Parathyroid adenoma (tissue), 2 donors: Measurements from ENCODE around the gene COMMD7.

Source experiments
- H2AFZ ChIP-seq: fragments of 300-600 bp; sonication (generic); one replicate; pipeline ENCODE4 v1.7.0; 2017; ENCODE audit warnings: antibody characterized with exemption, mild to moderate bottlenecking
- H3K27ac ChIP-seq: fragments of 300-600 bp; sonication (generic); one replicate; pipeline ENCODE4 v1.7.0; 2017
- H3K27me3 ChIP-seq: fragments of 300-600 bp; sonication (generic); one replicate; pipeline ENCODE4 v1.7.0; 2017; ENCODE audit warnings: low read length; ENCODE audit not compliant: control insufficient read depth, insufficient read depth
- H3K36me3 ChIP-seq: fragments of 300-600 bp; sonication (generic); one replicate; pipeline ENCODE4 v1.7.0; 2017; ENCODE audit warnings: low read length; ENCODE audit not compliant: control insufficient read depth, insufficient read depth
- H3K4me1 ChIP-seq: fragments of 300-600 bp; sonication (generic); one replicate; pipeline ENCODE4 v1.7.0; 2017; ENCODE audit warnings: control low read depth
- H3K4me2 ChIP-seq: fragments of 300-600 bp; sonication (generic); one replicate; pipeline ENCODE4 v1.7.0; 2017; ENCODE audit warnings: low read length
- H3K4me3 ChIP-seq: fragments of 300-600 bp; sonication (generic); one replicate; pipeline ENCODE4 v1.7.0; 2017; ENCODE audit warnings: low read depth, low read length
- H3K79me2 ChIP-seq: fragments of 300-600 bp; sonication (generic); one replicate; pipeline ENCODE4 v1.7.0; 2017; ENCODE audit warnings: control low read depth
- H3K9ac ChIP-seq: fragments of 300-600 bp; sonication (generic); one replicate; pipeline ENCODE4 v1.7.0; 2017; ENCODE audit warnings: mild to moderate bottlenecking
- H3K9me3 ChIP-seq: fragments of 300-600 bp; sonication (generic); one replicate; pipeline ENCODE4 v1.7.0; 2017; ENCODE audit warnings: low read length; ENCODE audit not compliant: control insufficient read depth
- CTCF ChIP-seq: fragments of 300-600 bp; sonication (generic); IDR thresholded peaks from one replicate; pipeline ENCODE4 v1.7.0; 2017; ENCODE audit warnings: antibody characterized with exemption, mild to moderate bottlenecking
- donor health status: primary hyperparathyroidism.

COMMD7 gene

GRCh38 chr20:32664012-32664677 is 79.1 kb downstream of the COMMD7 start:
- no peak for TF ChIP-seq CTCF
- Histone ChIP-seq H3K79me2 (no peaks in the 10 kb centered on the region), H3K4me2 (no peak overlapping the region), H3K36me3 (no peaks in the 10 kb centered on the region), H3K27me3 (no peaks in the 10 kb centered on the region), H2AFZ (no peak overlapping the region), H3K9ac (no peak overlapping the region), H3K4me3 (no peak overlapping the region), H3K27ac (no peak overlapping the region), H3K9me3 (no peaks in the 10 kb centered on the region), H3K4me1 (no peaks in the 10 kb centered on the region)

- H3K27ac ChIP-seq = no peak overlapping the region
- H3K79me2 ChIP-seq = no peaks in the 10 kb centered on the region
- no peak overlapping the region for H3K4me3 ChIP-seq
- H3K9ac ChIP-seq = no peak overlapping the region
- H3K4me2 ChIP-seq = no peak overlapping the region
- TF ChIP-seq CTCF = no peak
- no peaks in the 10 kb centered on the region for H3K36me3 ChIP-seq
- no peaks in the 10 kb centered on the region for H3K9me3 ChIP-seq
- H2AFZ ChIP-seq = no peak overlapping the region
- no peaks in the 10 kb centered on the region for H3K4me1 ChIP-seq
- no peaks in the 10 kb centered on the region for H3K27me3 ChIP-seq
These were observed 79.8 kb downstream of the COMMD7 start for GRCh38 chr20:32663335-32664011.

GRCh38 chr20:32661820-32662528 is 81.3 kb downstream of the COMMD7 start:
- Histone ChIP-seq H3K4me3 (no peak overlapping the region), H3K9me3 (no peaks in the 10 kb centered on the region), H2AFZ (no peak overlapping the region), H3K36me3 (no peaks in the 10 kb centered on the region), H3K4me1 (no peaks in the 10 kb centered on the region), H3K79me2 (no peaks in the 10 kb centered on the region), H3K4me2 (no peak overlapping the region), H3K27ac (no peak overlapping the region), H3K27me3 (no peaks in the 10 kb centered on the region), H3K9ac (no peak overlapping the region)
- TF ChIP-seq CTCF = no peak

GRCh38 chr20:32660661-32661060 is 82.6 kb downstream of the COMMD7 start:
- no peaks in the 10 kb centered on the region for H3K36me3 ChIP-seq
- no peaks in the 10 kb centered on the region for H3K9me3 ChIP-seq
- no peak overlapping the region for H3K9ac ChIP-seq
- no peak for TF ChIP-seq CTCF
- no peaks in the 10 kb centered on the region for H3K27me3 ChIP-seq
- no peak overlapping the region for H3K4me3 ChIP-seq
- H3K4me2 ChIP-seq = no peak overlapping the region
- no peak overlapping the region for H2AFZ ChIP-seq
- no peak overlapping the region for H3K27ac ChIP-seq
- H3K4me1 ChIP-seq = no peaks in the 10 kb centered on the region
- no peaks in the 10 kb centered on the region for H3K79me2 ChIP-seq
